Measurements from ENCODE around the gene FKBP1A. TPM values are rescaled to one million over a fixed set of nuclear protein-coding genes. Genes with fewer than 3 reads are reported as not detected.

The FKBP1A gene
- total and polyA plus RNA-seq, 9 donors = 64.7 to 697 (median 154) TPM

DNA sequence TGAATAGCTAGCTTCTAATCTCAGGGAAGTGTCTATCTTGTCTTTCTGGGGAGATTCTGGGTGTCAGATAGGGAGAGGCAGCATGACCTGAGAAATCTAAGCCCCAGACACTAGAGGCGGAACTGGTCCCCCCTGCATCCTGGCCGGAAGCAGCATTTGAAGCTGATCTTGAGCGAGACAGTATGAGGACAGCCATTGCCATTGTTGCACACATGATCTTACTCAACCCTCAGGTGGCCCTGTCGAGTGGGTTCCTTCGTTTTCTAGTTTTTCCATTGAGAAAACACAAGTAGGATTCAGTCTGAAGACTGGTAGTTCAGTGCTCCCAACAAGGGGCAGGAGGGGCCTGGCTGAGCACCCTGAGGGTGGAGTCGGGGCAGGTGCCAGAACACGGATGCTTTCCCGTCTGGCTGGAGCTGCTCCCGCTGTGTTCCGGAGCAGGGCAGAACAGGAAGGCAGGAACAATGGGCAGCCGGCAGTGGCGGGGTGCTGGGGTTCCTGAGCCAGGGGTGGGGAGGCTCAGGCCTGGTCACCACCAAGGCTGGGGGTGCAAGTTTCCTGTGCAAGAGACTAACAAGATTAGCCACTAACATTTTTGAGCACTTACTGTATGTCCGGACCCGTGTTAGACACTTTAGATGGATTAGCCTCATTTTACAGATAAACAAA is 56.0 kb downstream of the FKBP1A start:
- intact Hi-C loops (cut with DNase I) = loop anchor here in 1 of 4 donors (10.0 kb wide), 1 partner anchor 58 kb away; the partner anchor contains the start of gene FKBP1A
- H3K27ac ChIP-seq = no peak overlapping the region
- 25 to 35% (median 27%) methylated on average over 14 of the region's 14 CpGs for WGBS, 3 donors
- H3K4me1 ChIP-seq (ENCODE audit: insufficient read depth) = peaks cover 2% of the 10 kb centered on the region
- TF ChIP-seq POLR2A (IDR thresholded peaks at IDR 0.05) (no peak), EP300 (IDR thresholded peaks at IDR 0.05) (no peak)
- TF ChIP-seq, protein P1, sequence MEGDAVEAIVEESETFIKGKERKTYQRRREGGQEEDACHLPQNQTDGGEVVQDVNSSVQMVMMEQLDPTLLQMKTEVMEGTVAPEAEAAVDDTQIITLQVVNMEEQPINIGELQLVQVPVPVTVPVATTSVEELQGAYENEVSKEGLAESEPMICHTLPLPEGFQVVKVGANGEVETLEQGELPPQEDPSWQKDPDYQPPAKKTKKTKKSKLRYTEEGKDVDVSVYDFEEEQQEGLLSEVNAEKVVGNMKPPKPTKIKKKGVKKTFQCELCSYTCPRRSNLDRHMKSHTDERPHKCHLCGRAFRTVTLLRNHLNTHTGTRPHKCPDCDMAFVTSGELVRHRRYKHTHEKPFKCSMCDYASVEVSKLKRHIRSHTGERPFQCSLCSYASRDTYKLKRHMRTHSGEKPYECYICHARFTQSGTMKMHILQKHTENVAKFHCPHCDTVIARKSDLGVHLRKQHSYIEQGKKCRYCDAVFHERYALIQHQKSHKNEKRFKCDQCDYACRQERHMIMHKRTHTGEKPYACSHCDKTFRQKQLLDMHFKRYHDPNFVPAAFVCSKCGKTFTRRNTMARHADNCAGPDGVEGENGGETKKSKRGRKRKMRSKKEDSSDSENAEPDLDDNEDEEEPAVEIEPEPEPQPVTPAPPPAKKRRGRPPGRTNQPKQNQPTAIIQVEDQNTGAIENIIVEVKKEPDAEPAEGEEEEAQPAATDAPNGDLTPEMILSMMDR (IDR thresholded peaks at IDR 0.05) = no peak
- peak; percentile 63 to 84 (median 72) for DNase-seq
- H3K27me3 ChIP-seq = no peaks in the 10 kb centered on the region
- no peak overlapping the region for H3K4me3 ChIP-seq
- H3K9me3 ChIP-seq = no peaks in the 10 kb centered on the region
- H3K36me3 ChIP-seq = no peaks in the 10 kb centered on the region

DNA sequence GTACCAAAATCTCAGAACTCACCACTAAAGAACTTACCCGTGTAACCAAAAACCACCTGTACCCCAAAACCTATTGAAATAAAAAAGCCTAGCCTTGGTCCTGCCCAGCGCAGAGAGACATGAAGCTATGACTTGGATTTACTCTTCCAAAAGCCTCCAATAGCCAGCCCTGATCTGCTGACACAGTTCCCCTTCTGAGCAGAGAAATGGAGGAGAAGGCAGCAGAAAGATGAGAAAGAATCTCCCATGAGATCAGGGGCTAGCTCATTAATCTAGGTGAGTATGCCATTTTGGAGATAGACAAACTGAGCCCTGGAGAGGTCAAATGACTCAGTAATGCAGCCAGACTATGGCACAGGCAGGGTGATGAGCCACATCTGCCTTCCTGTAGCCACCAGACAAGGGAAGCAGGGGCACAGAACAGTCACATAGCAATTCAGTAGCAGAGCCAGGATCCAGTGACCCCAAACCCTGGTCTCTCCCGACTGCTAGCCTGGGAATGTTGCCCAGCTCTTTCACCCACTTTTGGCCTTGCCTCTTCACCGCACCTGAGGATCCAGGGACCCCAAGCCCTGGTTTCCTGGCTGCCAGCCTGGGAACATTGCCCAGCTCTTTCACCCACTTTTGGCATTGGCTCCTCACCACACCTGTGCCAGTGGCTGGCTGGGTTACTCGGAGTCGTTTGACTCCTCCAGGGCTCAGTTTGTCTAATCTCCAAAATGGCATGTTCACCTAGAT is 56.7 kb downstream of the FKBP1A start:
- H3K4me1 ChIP-seq (ENCODE audit: insufficient read depth) = peaks cover 2% of the 10 kb centered on the region
- intact Hi-C loops (cut with DNase I) = loop anchor here in 1 of 4 donors (10.0 kb wide), 1 partner anchor 59 kb away; the partner anchor contains the start of gene FKBP1A
- H3K27me3 ChIP-seq = no peaks in the 10 kb centered on the region
- no peak for TF ChIP-seq EP300 (IDR thresholded peaks at IDR 0.05)
- TF ChIP-seq POLR2A (IDR thresholded peaks at IDR 0.05) = no peak
- TF ChIP-seq, protein P1 (IDR thresholded peaks at IDR 0.05) = no peak
- no peaks in the 10 kb centered on the region for H3K36me3 ChIP-seq
- WGBS, 3 donors = 59 to 65% (median 62%) methylated on average over 6 of the region's 6 CpGs
- no peak overlapping the region for H3K4me3 ChIP-seq
- no peaks in the 10 kb centered on the region for H3K9me3 ChIP-seq
- no peak overlapping the region for H3K27ac ChIP-seq
- no peak for DNase-seq

DNA sequence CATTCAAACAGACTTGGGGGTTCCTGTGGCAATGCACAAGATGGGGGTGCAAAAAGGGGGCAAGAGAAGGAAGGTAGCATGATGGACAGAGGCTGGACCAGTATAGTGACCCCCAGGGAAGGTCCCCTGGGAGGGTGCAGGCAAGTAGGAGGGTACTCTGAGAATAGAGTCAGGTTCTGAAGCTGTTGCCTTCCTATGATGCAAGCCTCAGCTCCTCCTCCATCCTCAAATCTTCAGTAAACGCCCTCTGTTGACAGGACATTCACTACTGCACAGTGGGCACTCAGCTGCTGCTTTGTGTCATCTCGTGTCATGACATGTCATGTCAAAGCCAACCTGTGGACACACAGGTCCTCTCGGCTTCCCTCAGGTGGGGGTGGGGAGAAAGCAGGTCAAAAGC is 58.1 kb downstream of the FKBP1A start:
- Histone ChIP-seq H3K27me3 (no peaks in the 10 kb centered on the region), H3K4me1 (ENCODE audit: insufficient read depth) (peaks cover 4% of the 10 kb centered on the region), H3K36me3 (no peaks in the 10 kb centered on the region), H3K27ac (no peak overlapping the region), H3K4me3 (no peak overlapping the region), H3K9me3 (no peaks in the 10 kb centered on the region)
- 71 to 83% (median 79%) methylated on average over 3 of the region's 3 CpGs for WGBS, 3 donors
- peak in 1 of 5 donors; percentile 7 for DNase-seq
- no peak for TF ChIP-seq POLR2A (IDR thresholded peaks at IDR 0.05)
- TF ChIP-seq, protein P1 (IDR thresholded peaks at IDR 0.05) = no peak
- no peak for TF ChIP-seq EP300 (IDR thresholded peaks at IDR 0.05)
- intact Hi-C loops (cut with DNase I) = loop anchor here in 1 of 4 donors (10.0 kb wide), 1 partner anchor 60 kb away; the partner anchor contains the start of gene FKBP1A

DNA sequence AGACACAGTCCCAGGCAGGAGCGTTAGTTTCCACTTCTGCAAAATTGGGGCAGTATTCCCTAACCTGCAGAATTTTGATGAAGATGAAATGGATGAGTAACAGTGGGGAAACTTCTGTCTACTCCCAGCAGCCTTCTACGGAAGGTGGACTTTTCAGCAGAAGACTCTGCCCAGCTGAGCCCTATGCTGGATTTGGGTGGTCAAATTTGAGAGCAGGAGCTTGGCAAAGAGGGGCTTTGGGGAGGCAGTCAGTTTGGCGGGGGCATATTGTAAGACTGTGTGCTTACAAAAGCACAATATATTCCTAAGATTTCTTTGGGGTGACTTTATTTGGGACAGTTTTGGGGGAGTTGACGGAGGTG is 58.5 kb downstream of the FKBP1A start:
- Histone ChIP-seq H3K36me3 (no peaks in the 10 kb centered on the region), H3K4me1 (ENCODE audit: insufficient read depth) (peaks cover 4% of the 10 kb centered on the region)
- DNase-seq = peak in 1 of 5 donors; percentile 6

More for the DNA sequence above, 58.5 kb downstream of the FKBP1A start:
- 82 to 94% (median 83%) methylated on average over 4 of the region's 4 CpGs for WGBS, 3 donors
- no peak overlapping the region for H3K27ac ChIP-seq
- intact Hi-C loops (cut with DNase I) = loop anchor here in 1 of 4 donors (10.0 kb wide), 1 partner anchor 60 kb away; the partner anchor contains the start of gene FKBP1A
- H3K4me3 ChIP-seq = no peak overlapping the region
- H3K27me3 ChIP-seq = no peaks in the 10 kb centered on the region
- no peaks in the 10 kb centered on the region for H3K9me3 ChIP-seq
- TF ChIP-seq, protein P1 (IDR thresholded peaks at IDR 0.05) = no peak
- TF ChIP-seq POLR2A (IDR thresholded peaks at IDR 0.05) = no peak
- no peak for TF ChIP-seq EP300 (IDR thresholded peaks at IDR 0.05)
